SK-N-SH treated with all-trans-retinoic acid at 6 μM for 48 hours (cell line): ENCODE data around the gene GRAP.

Experiments
- ATAC-seq: fragments of 200-7000 bp; cut with Tn5 transposase; 3 replicates; pipeline ENCODE4 v1.9.1; 2020; ENCODE audit warnings: mild to moderate bottlenecking, moderate library complexity
- ARNTL ChIP-seq: fragments of 450-650 bp; formaldehyde crosslinking; IDR thresholded peaks from 2 replicates; pipeline ENCODE4 v1.5.0; 2020; ENCODE audit warnings: low read depth, mild to moderate bottlenecking, moderate library complexity, borderline replicate concordance
- ESRRG ChIP-seq: fragments of 250-450 bp; sonication (Bioruptor Pico); IDR thresholded peaks from 2 replicates; pipeline ENCODE4 v1.6.1; 2021; ENCODE audit warnings: mild to moderate bottlenecking
- GLIS3 ChIP-seq: fragments of 250-450 bp; sonication (Bioruptor Pico); IDR thresholded peaks from 2 replicates; pipeline ENCODE4 v1.5.0; 2020; ENCODE audit warnings: mild to moderate bottlenecking, moderate library complexity
- ISL1 ChIP-seq: fragments of 250-450 bp; sonication (Bioruptor Pico); IDR thresholded peaks from 2 replicates; pipeline ENCODE4 v2.1.2; 2022; ENCODE audit warnings: mild to moderate bottlenecking, moderate library complexity
- POU6F1 ChIP-seq: fragments of 250-450 bp; sonication (Bioruptor Pico); IDR thresholded peaks from 2 replicates; pipeline ENCODE4 v1.8.0; 2021; ENCODE audit warnings: low read depth, mild to moderate bottlenecking, moderate library complexity, borderline replicate concordance
- PPARA ChIP-seq: fragments of 250-450 bp; sonication (Bioruptor Pico); IDR thresholded peaks from 2 replicates; pipeline ENCODE4 v1.5.0; 2020; ENCODE audit warnings: mild to moderate bottlenecking, borderline replicate concordance
- RARB ChIP-seq: fragments of 250-450 bp; sonication (Bioruptor Pico); IDR thresholded peaks from 2 replicates; pipeline ENCODE4 v1.8.0; 2021; ENCODE audit warnings: mild to moderate bottlenecking, moderate library complexity
- SNAI2 ChIP-seq: fragments of 250-450 bp; sonication (Bioruptor Pico); IDR thresholded peaks from 2 replicates; pipeline ENCODE4 v1.5.0; 2020; ENCODE audit warnings: mild to moderate bottlenecking, moderate library complexity
- TCF4 ChIP-seq: fragments of 250-450 bp; sonication (Bioruptor Pico); IDR thresholded peaks from 2 replicates; pipeline ENCODE4 v1.8.0; 2021; ENCODE audit warnings: mild to moderate bottlenecking, moderate library complexity, borderline replicate concordance
- ZC3H10 ChIP-seq: fragments of 250-450 bp; sonication (Bioruptor Pico); IDR thresholded peaks from 2 replicates; pipeline ENCODE4 v1.5.1; 2021; ENCODE audit warnings: mild to moderate bottlenecking, moderate library complexity
- ZFP3 ChIP-seq: fragments of 250-450 bp; sonication (Bioruptor Pico); IDR thresholded peaks from 2 replicates; pipeline ENCODE4 v1.5.0; 2020; ENCODE audit warnings: mild to moderate bottlenecking, moderate library complexity
- ZFP30 ChIP-seq: fragments of 450-650 bp; formaldehyde crosslinking; IDR thresholded peaks from 2 replicates; pipeline ENCODE4 v1.5.0; 2022; ENCODE audit warnings: mild to moderate bottlenecking, moderate library complexity
- ZNF565 ChIP-seq: fragments of 450-650 bp; formaldehyde crosslinking; conservative IDR thresholded peaks from 2 replicates; pipeline ENCODE4 v1.5.0; 2020; ENCODE audit warnings: low read depth, mild to moderate bottlenecking, moderate library complexity
- ZNF70 ChIP-seq: fragments of 450-650 bp; formaldehyde crosslinking; IDR thresholded peaks from 2 replicates; pipeline ENCODE4 v1.5.0; 2020; ENCODE audit warnings: mild to moderate bottlenecking, moderate library complexity
- TF ChIP-seq, protein P1 (sequence below): fragments of 250-450 bp; sonication (Bioruptor Pico); IDR thresholded peaks from 2 replicates; pipeline ENCODE4 v1.8.0; 2020; ENCODE audit warnings: mild to moderate bottlenecking, moderate library complexity, borderline replicate concordance
- TF ChIP-seq, protein P2 (sequence below): fragments of 250-450 bp; sonication (Bioruptor Pico); IDR thresholded peaks from 2 replicates; pipeline ENCODE4 v1.5.0; 2020; ENCODE audit warnings: mild to moderate bottlenecking, moderate library complexity

Gene GRAP

DNA sequence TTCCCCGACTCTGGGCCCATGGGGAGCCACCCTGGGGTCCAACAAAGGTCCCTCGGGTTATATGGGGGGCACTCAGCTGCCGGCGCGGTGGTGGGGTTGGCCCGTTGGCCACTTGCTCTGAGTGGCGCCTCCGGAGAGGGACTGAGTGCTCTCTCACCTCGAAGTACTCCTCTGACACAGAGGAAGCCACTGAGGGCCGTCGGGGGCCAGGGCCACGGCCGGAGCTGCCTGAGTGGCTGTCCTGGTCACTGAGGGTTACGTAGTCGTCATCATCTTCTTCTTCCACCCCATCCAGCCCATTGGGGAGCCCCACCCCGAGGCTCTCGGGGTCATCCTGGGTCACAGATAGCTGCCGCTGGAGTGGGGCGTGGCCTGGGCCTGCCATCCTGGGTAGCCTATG lies 69.1 kb downstream of the GRAP start:
- TF ChIP-seq ZNF565 (CRISPR knock-in tag) (no peak), GLIS3 (CRISPR knock-in tag) (no peak), ARNTL (CRISPR knock-in tag) (no peak), TCF4 (CRISPR knock-in tag) (no peak)
- TF ChIP-seq, protein P1, sequence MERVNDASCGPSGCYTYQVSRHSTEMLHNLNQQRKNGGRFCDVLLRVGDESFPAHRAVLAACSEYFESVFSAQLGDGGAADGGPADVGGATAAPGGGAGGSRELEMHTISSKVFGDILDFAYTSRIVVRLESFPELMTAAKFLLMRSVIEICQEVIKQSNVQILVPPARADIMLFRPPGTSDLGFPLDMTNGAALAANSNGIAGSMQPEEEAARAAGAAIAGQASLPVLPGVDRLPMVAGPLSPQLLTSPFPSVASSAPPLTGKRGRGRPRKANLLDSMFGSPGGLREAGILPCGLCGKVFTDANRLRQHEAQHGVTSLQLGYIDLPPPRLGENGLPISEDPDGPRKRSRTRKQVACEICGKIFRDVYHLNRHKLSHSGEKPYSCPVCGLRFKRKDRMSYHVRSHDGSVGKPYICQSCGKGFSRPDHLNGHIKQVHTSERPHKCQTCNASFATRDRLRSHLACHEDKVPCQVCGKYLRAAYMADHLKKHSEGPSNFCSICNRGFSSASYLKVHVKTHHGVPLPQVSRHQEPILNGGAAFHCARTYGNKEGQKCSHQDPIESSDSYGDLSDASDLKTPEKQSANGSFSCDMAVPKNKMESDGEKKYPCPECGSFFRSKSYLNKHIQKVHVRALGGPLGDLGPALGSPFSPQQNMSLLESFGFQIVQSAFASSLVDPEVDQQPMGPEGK = no peak
- TF ChIP-seq, protein P2, sequence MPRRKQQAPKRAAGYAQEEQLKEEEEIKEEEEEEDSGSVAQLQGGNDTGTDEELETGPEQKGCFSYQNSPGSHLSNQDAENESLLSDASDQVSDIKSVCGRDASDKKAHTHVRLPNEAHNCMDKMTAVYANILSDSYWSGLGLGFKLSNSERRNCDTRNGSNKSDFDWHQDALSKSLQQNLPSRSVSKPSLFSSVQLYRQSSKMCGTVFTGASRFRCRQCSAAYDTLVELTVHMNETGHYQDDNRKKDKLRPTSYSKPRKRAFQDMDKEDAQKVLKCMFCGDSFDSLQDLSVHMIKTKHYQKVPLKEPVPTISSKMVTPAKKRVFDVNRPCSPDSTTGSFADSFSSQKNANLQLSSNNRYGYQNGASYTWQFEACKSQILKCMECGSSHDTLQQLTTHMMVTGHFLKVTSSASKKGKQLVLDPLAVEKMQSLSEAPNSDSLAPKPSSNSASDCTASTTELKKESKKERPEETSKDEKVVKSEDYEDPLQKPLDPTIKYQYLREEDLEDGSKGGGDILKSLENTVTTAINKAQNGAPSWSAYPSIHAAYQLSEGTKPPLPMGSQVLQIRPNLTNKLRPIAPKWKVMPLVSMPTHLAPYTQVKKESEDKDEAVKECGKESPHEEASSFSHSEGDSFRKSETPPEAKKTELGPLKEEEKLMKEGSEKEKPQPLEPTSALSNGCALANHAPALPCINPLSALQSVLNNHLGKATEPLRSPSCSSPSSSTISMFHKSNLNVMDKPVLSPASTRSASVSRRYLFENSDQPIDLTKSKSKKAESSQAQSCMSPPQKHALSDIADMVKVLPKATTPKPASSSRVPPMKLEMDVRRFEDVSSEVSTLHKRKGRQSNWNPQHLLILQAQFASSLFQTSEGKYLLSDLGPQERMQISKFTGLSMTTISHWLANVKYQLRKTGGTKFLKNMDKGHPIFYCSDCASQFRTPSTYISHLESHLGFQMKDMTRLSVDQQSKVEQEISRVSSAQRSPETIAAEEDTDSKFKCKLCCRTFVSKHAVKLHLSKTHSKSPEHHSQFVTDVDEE (CRISPR knock-in tag) = no peak
- TF ChIP-seq, all 23 proteins: peak for 0

GRCh38 chr17:18977021-18977420 lies 69.7 kb downstream of the GRAP start:
- TF ChIP-seq ZFP3 (CRISPR knock-in tag) (no peak), ARNTL (CRISPR knock-in tag) (no peak), SNAI2 (CRISPR knock-in tag) (no peak), ISL1 (no peak), ZNF70 (no peak), GLIS3 (CRISPR knock-in tag) (no peak), ZNF565 (CRISPR knock-in tag) (no peak), RARB (CRISPR knock-in tag) (no peak), TCF4 (CRISPR knock-in tag) (no peak)
- TF ChIP-seq, protein P2 (CRISPR knock-in tag) = no peak
- no peak for ATAC-seq

More for the DNA sequence above, 69.1 kb downstream of the GRAP start:
- no peak for ATAC-seq

DNA sequence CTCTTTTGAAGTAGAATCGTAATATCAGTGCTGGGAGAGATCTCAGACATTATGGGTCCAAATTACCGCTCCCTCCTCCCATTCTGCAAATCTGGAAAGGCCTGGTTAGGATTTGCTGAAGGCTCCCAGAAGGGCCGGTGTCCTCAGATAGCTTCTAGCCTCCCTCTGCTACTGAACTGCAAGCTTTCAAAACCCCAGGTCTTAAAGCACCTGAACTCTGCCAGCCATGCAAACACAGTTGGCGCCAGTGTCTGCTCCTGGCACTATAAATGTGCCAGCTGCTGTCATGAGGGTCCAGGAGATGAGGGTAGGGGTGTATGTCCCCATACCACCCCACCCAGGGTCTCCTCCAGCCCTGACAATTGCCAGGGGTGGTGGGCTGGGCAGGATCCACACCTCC lies 70.6 kb downstream of the GRAP start:
- TF ChIP-seq ZNF70 (no peak), ESRRG (CRISPR knock-in tag) (no peak), POU6F1 (no peak), PPARA (no peak), ISL1 (no peak), ZC3H10 (CRISPR knock-in tag) (no peak), ZFP30 (CRISPR knock-in tag) (no peak), SNAI2 (CRISPR knock-in tag) (no peak)
- TF ChIP-seq, protein P2 (CRISPR knock-in tag) = no peak
- TF ChIP-seq, protein P1 = no peak
- ATAC-seq = no peak
